GM10266 (cell line): ENCODE results near the gene ZDHHC8.

ENCODE experiments used
- DNase-seq: peaks from one replicate; pipeline ENCODE4 v3.0.0; 2012; ENCODE audit errors: extremely low spot score
- TF ChIP-seq, protein P1 (sequence below): IDR thresholded peaks from 2 replicates; pipeline ENCODE4 v1.5.1; 2012; ENCODE audit warnings: mild to moderate bottlenecking, low read depth; ENCODE audit not compliant: control insufficient read depth, insufficient read depth; ENCODE audit errors: missing control alignments

ZDHHC8 gene

DNA sequence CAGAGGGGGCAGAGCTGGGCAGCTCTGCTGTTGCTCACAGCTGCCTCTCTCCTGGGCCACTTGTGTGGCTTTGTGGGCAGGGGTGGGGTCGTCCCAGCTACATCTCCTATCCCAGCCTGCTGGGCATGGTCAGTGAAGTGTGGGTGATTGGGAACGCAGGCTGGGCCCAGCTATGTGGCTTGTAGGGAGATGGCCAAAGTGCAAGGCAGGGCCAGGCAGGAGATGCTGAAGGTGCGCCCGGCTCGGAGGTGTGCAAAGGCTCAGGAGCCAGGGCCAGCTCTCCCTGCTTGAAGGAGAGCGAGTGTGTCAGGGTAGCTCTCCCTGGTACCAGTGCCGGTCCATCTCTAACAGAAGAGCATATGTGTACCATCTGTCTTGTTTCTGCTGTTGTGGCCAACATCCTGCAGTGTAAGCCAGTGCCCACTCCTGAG, 24.1 kb upstream of the ZDHHC8 start:
- TF ChIP-seq, protein P1, sequence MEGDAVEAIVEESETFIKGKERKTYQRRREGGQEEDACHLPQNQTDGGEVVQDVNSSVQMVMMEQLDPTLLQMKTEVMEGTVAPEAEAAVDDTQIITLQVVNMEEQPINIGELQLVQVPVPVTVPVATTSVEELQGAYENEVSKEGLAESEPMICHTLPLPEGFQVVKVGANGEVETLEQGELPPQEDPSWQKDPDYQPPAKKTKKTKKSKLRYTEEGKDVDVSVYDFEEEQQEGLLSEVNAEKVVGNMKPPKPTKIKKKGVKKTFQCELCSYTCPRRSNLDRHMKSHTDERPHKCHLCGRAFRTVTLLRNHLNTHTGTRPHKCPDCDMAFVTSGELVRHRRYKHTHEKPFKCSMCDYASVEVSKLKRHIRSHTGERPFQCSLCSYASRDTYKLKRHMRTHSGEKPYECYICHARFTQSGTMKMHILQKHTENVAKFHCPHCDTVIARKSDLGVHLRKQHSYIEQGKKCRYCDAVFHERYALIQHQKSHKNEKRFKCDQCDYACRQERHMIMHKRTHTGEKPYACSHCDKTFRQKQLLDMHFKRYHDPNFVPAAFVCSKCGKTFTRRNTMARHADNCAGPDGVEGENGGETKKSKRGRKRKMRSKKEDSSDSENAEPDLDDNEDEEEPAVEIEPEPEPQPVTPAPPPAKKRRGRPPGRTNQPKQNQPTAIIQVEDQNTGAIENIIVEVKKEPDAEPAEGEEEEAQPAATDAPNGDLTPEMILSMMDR: no peak
- DNase-seq: no peak

DNA sequence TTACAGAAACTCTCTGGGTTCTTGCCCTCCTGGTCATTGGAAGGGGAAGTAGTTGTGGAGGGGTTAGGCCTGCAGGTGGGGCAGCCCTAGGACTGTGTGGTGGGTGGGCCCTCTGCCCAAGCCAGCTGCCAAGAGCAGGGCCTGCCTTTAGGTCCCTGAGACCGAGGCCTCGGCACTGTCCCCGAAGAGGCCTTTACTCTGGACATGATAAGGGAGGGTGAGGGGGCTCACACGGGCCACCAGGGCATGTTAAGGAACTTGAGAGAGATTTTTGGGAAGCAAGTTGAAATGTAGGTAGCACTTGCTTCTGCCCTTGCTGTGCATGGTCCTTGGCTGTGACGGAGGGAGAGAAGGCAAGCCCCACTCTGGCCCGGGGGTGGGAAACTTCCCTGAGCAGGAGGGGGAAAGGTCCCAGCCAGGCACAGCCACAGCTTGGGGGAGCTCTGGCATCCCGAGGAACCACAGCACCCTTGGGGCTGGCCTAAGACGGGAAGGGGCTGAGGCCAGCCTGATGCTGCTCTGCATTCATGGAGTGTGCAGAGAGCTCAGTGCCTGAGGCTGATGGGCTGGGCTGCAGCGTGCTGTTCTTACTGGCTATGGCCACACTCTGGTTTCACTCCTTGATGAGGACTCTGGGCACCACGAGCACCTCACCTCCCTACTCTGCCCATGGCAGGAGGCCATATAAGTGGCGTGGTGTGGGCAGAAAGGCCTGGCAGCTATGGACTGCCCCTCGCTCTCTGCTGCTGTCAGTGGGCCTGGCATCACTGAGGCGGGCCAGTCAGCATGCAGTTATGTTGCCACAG, 23.4 kb upstream of the ZDHHC8 start:
- TF ChIP-seq, protein P1: no peak
- no peak for DNase-seq

DNA sequence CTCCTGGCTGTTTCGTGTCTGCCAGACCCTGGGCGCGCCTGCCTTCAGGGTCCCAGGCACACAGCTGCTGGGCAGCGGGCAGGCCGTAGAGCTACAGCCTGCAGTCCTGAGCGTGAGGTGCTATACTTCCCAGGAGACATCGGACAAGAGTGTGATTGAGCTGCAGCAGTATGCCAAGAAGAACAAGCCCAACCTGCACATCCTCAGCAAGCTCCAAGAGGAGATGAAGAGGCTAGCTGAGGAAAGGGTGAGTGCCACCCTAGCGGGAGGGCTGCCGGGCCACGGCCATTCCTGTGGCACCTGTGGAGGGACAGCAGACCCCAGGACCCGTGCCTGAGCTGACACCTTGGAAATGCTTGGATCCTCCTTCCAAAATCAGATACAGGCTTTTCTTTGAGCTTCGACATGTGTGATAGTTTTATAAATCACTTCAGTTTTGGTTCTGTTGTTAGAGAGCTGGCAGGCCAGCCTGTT, 22.8 kb upstream of the ZDHHC8 start:
- DNase-seq: no peak
- TF ChIP-seq, protein P1: no peak

DNA sequence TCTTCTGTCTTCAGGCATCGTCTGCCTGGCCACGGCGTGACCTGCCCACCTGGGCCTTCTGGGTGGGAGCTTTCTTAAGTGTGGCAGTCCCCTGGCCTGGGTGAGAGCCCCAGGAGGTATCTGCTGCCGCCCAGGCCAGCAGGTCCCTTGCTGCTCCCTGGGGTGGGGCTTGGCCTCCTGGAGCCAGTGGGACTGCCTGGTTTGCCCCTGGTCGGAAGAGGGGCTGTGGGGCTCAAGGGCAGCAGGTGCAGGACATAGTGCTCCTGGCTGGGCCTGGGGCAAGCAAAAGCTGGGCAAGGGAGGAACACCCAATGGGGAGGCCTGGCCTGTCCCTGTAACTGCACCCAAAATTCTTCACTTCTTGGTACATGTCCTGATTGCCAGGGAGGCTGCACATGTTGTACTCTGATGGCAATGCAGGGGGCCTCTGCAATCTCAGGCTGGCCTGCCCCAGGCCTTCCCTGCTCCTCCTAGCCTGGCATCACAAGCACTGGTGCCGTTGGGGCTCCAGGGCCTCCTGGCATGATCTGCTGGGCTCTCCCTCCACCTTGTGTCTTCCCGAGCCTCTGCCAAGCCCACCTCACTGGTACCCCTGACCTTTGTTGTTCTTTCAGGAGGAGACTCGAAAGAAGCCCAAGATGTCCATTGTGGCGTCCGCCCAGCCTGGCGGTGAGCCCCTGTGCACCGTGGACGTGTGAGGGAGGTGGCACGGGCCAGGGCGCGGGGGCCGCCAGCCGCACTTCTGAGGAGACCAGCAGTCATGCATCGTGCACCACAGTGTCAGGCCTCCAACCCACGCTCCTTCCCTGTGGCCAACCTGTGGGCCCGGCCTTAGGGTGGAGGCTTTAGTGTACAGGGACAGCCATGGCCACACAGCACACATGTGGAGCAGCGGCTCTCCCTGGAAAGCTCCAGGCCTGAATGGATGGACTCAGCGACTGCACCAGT, 21.9 kb upstream of the ZDHHC8 start:
- no peak for DNase-seq
- TF ChIP-seq, protein P1: no peak

DNA sequence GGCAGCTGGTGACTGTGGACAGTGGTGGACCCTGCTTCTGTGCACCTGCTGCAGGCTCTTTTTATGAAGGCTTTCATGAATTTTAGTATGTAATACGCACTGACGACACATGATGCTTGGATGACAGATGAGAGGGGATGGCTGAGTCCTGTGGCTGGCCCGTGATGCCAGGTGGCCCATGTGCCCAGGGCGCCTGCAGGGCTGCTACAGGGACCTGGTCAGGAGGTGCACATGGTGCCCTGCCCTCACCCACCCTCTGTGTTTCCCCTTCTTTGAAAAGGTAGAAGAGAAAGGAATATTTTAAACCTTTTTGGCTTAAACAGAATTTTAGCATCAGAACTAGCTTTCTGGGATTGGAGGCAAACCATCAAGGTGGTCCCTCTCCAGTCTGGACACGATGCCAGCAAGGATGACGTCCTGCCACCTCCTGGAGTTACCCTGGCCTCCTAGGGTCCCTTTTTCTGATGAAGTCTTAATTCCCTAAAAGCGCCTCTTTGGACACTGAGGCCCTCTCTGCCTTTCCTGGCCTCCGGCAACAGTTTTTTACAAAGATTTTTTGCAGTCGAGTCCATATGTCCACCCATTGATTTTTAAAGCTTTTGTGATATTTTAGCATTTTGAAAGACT, 21.1 kb upstream of the ZDHHC8 start:
- TF ChIP-seq, protein P1: no peak
- DNase-seq: no peak

DNA sequence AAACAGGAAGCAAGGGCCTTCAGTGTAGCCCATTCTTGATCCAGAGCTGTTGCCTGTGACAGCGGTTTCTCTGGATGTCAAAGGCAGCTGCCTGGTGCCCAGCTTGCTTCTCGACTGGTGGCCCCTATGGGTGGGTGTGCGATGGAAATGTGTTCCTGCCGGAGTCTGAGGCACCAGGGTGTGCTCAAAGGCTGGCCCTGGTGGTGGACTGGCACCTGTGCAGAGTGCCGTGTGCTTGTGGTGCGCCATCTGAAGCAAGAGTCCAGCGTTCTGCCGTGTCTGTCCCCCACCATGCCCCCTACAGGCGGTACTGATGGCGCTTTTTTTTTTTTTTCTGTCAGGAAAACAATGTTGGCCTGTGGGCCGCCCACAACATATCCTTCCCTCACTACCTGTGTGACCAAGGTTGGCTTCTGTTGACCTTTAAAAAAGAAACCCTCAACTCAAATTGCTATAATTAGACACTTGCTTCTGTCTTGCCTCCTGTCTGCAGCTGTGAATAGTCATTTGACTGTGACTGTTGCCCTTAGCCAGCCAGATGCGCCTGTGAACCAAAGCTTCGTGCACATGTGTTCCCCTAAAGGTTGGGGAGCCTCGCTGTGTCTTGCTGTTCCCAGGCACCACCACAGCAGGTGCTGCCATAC, 20.4 kb upstream of the ZDHHC8 start:
- DNase-seq: peak; percentile 73
- TF ChIP-seq, protein P1: peak; percentile 36
